GM12864 (cell line): Measurements from ENCODE around the gene TEX28.
A peak's percentile ranks its signal among the peaks of the same experiment; 100 is the strongest.

Experiments
- DNase-seq: peaks from one replicate; pipeline ENCODE4 v3.0.0-alpha.2; 2011; ENCODE audit warnings: low read depth
- H3K4me3 ChIP-seq: 2 replicates; pipeline ENCODE4 v1.5.1; 2011; ENCODE audit warnings: mild to moderate bottlenecking, low read depth, low read length, control low read depth
- CTCF ChIP-seq: IDR thresholded peaks from 2 replicates; pipeline ENCODE4 v1.5.1; 2011; ENCODE audit warnings: low read depth, mild to moderate bottlenecking, moderate library complexity, low read length, control low read depth, inconsistent platforms; ENCODE audit errors: missing control alignments

TEX28 gene

GRCh38 chrX:154329294-154329693 lies 34.4 kb upstream of the TEX28 start:
- no peak overlapping the region for H3K4me3 ChIP-seq
- no peak for TF ChIP-seq CTCF
- DNase-seq: no peak

GRCh38 chrX:154328646-154329045 lies 33.7 kb upstream of the TEX28 start:
- no peak for TF ChIP-seq CTCF
- no peak overlapping the region for H3K4me3 ChIP-seq
- DNase-seq: no peak

GRCh38 chrX:154327038-154327820 lies 32.3 kb upstream of the TEX28 start:
- no peak for DNase-seq
- TF ChIP-seq CTCF: no peak
- H3K4me3 ChIP-seq: no peak overlapping the region

GRCh38 chrX:154325541-154325940 lies 30.6 kb upstream of the TEX28 start:
- DNase-seq: no peak
- no peak for TF ChIP-seq CTCF
- no peak overlapping the region for H3K4me3 ChIP-seq

GRCh38 chrX:154323537-154323936 lies 28.6 kb upstream of the TEX28 start:
- TF ChIP-seq CTCF: no peak
- DNase-seq: no peak
- no peak overlapping the region for H3K4me3 ChIP-seq

- TF ChIP-seq CTCF: no peak
- no peak for DNase-seq
- no peak overlapping the region for H3K4me3 ChIP-seq
Observed at GRCh38 chrX:154322890-154323289, 28.0 kb upstream of the TEX28 start.

GRCh38 chrX:154321594-154321993 lies 26.7 kb upstream of the TEX28 start:
- TF ChIP-seq CTCF: peak; percentile 19
- DNase-seq: no peak
- H3K4me3 ChIP-seq: no peak overlapping the region
